Hepatocyte (in vitro differentiated cells): ENCODE data around the gene MAPK1. TPM values are rescaled to one million over a fixed set of nuclear protein-coding genes. Genes with fewer than 3 reads are reported as not detected.
"Not testable (repeated sequence)": the region's sequence is repeated elsewhere in the genome, so short reads cannot be mapped to it uniquely, and the experiment has no call there.

Source experiments
- DNase-seq: peaks from one replicate; pipeline ENCODE4 v3.0.0-alpha.2; 2016; ENCODE audit warnings: low spot score
- H2AFZ ChIP-seq: fragments of 200-600 bp; sonication (generic); 2 replicates; pipeline ENCODE4 v1.6.0; 2016; ENCODE audit warnings: antibody characterized with exemption, mild to moderate bottlenecking
- H3K27ac ChIP-seq: fragments of 200-600 bp; sonication (generic); 2 replicates; pipeline ENCODE4 v1.5.1; 2016; ENCODE audit warnings: mild to moderate bottlenecking
- H3K27me3 ChIP-seq: fragments of 200-600 bp; sonication (generic); 2 replicates; pipeline ENCODE4 v1.6.1; 2016
- H3K36me3 ChIP-seq: fragments of 200-600 bp; sonication (generic); replicated peaks from 2 replicates; pipeline ENCODE4 v1.5.1; 2016; ENCODE audit warnings: low read depth; ENCODE audit not compliant: insufficient read depth
- H3K4me1 ChIP-seq: fragments of 200-600 bp; sonication (generic); 2 replicates; pipeline ENCODE4 v1.5.1; 2016; ENCODE audit warnings: mild to moderate bottlenecking, moderate library complexity; ENCODE audit not compliant: insufficient read depth
- H3K4me2 ChIP-seq: fragments of 200-600 bp; sonication (generic); 2 replicates; pipeline ENCODE4 v1.6.0; 2016
- H3K4me3 ChIP-seq: fragments of 200-600 bp; sonication (generic); 2 replicates; pipeline ENCODE4 v1.5.1; 2016; ENCODE audit warnings: mild to moderate bottlenecking
- H3K79me2 ChIP-seq: fragments of 200-600 bp; sonication (generic); 2 replicates; pipeline ENCODE4 v1.6.0; 2017; ENCODE audit warnings: mild to moderate bottlenecking
- H3K9me2 ChIP-seq: fragments of 200-600 bp; sonication (generic); replicated peaks from 2 replicates; pipeline ENCODE4 v1.6.0; 2017; ENCODE audit warnings: mild to moderate bottlenecking; ENCODE audit not compliant: insufficient read depth
- H3K9me3 ChIP-seq: fragments of 200-600 bp; sonication (generic); 2 replicates; pipeline ENCODE4 v1.5.1; 2016; ENCODE audit warnings: low read depth, mild to moderate bottlenecking
- H4K20me1 ChIP-seq: fragments of 200-600 bp; sonication (generic); 2 replicates; pipeline ENCODE4 v1.6.0; 2016; ENCODE audit warnings: mild to moderate bottlenecking; ENCODE audit not compliant: insufficient read depth, poor library complexity, severe bottlenecking
- CTCF ChIP-seq: fragments of 200-600 bp; sonication (generic); IDR thresholded peaks from 2 replicates; pipeline ENCODE4 v1.5.1; 2016; ENCODE audit warnings: antibody characterized with exemption, mild to moderate bottlenecking; ENCODE audit not compliant: poor library complexity
- EZH2 ChIP-seq: fragments of 200-600 bp; sonication (generic); IDR thresholded peaks from 2 replicates; pipeline ENCODE4 v1.6.1; 2016; ENCODE audit warnings: antibody characterized with exemption, mild to moderate bottlenecking, borderline replicate concordance
- EZH2phosphoT487 ChIP-seq: fragments of 200-600 bp; sonication (generic); IDR thresholded peaks from one replicate; pipeline ENCODE4 v1.6.1; 2018; ENCODE audit warnings: antibody characterized with exemption, mild to moderate bottlenecking, low read depth, moderate library complexity; ENCODE audit not compliant: unreplicated experiment, severe bottlenecking
- WGBS: methylation state at CpG from one replicate; pipeline ENCODE4 v1.1.6; 2016; ENCODE audit warnings: low lambda C conversion rate; ENCODE audit errors: missing lambda C conversion rate; 5-methylcytosine and 5-hydroxymethylcytosine counted together
- polyA plus RNA-seq: library from polyadenylated mRNA; unstranded; fragments of >200 nt; fragmentation: Nextera tagmentation; extraction: Ambion mirVana; gene quantifications from 2 replicates; pipeline ENCODE4 v1.2.1, GENCODE V29; 2016
- total RNA-seq: library from RNA; depleted of rRNA; stranded (reverse); fragments of >200 nt; gene quantifications from 2 replicates; pipeline ENCODE4 v1.2.3, GENCODE V29; 2014

Gene MAPK1
- total and polyA plus RNA-seq, 2 experiments from 2014 or later: 52.2 to 74.5 TPM

- DNase-seq: no peak
- H3K27ac ChIP-seq: no peak overlapping the region
- H3K4me1 ChIP-seq: peaks cover 14% of the 10 kb centered on the region
- H3K36me3 ChIP-seq: no peaks in the 10 kb centered on the region
- no peak for TF ChIP-seq CTCF
- TF ChIP-seq EZH2: no peak
- TF ChIP-seq EZH2phosphoT487: no peak
- no peaks in the 10 kb centered on the region for H3K9me2 ChIP-seq
- H3K4me2 ChIP-seq: no peak overlapping the region
- no peaks in the 10 kb centered on the region for H3K9me3 ChIP-seq
- no peaks in the 10 kb centered on the region for H3K79me2 ChIP-seq
- H4K20me1 ChIP-seq: no peaks in the 10 kb centered on the region
- WGBS: 88% methylated on average over 14 of the region's 14 CpGs
- H2AFZ ChIP-seq: no peak overlapping the region
- no peaks in the 10 kb centered on the region for H3K27me3 ChIP-seq
- H3K4me3 ChIP-seq: no peak overlapping the region
These were observed 113.9 kb downstream of the MAPK1 start for GRCh38 chr22:21753374-21754111.

GRCh38 chr22:21752276-21752675 lies 115.2 kb downstream of the MAPK1 start:
- Histone ChIP-seq H2AFZ (no peak overlapping the region), H3K27ac (no peak overlapping the region), H3K9me2 (no peaks in the 10 kb centered on the region), H3K27me3 (no peaks in the 10 kb centered on the region), H3K36me3 (no peaks in the 10 kb centered on the region), H3K79me2 (no peaks in the 10 kb centered on the region), H4K20me1 (no peaks in the 10 kb centered on the region), H3K4me3 (no peak overlapping the region), H3K4me1 (peaks cover 14% of the 10 kb centered on the region), H3K9me3 (no peaks in the 10 kb centered on the region), H3K4me2 (no peak overlapping the region)
- 83% methylated on average over 4 of the region's 4 CpGs for WGBS
- DNase-seq: no peak
- TF ChIP-seq EZH2phosphoT487: no peak

DNA sequence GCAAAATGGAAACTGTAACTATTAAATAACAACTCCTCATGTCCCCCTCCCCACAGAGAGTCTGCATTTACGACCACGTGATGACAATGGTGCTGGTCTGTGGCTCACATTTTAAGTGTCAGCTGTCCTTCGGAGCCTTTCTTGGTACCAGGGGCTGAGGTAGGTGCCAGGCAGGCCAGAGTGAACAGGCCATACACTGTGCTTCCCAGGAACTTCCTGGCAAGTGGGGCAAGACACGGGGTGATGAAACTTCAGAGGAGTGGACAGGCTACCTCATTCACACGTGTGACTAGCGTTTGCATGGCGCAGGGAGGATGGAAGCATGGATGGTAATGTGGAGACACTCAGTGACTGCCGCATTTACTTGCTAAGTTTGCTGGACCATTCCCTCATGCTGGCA lies 121.5 kb downstream of the MAPK1 start:
- no peaks in the 10 kb centered on the region for H3K79me2 ChIP-seq
- H2AFZ ChIP-seq: no peak overlapping the region
- H3K9me3 ChIP-seq: no peaks in the 10 kb centered on the region
- H3K27me3 ChIP-seq: no peaks in the 10 kb centered on the region
- H4K20me1 ChIP-seq: no peaks in the 10 kb centered on the region
- H3K36me3 ChIP-seq: no peaks in the 10 kb centered on the region
- WGBS: 85% methylated on average over 8 of the region's 8 CpGs
- H3K4me1 ChIP-seq: no peaks in the 10 kb centered on the region
- H3K27ac ChIP-seq: no peak overlapping the region
- DNase-seq: no peak
- H3K4me3 ChIP-seq: no peak overlapping the region
- TF ChIP-seq EZH2 (no peak), CTCF (no peak), EZH2phosphoT487 (no peak)
- H3K9me2 ChIP-seq: no peaks in the 10 kb centered on the region
- no peak overlapping the region for H3K4me2 ChIP-seq

GRCh38 chr22:21744917-21745316 lies 122.5 kb downstream of the MAPK1 start:
- not testable (repeated sequence) for H3K36me3 ChIP-seq, H3K4me3 ChIP-seq, H2AFZ ChIP-seq, H3K27me3 ChIP-seq, H3K27ac ChIP-seq, H3K9me3 ChIP-seq, H3K4me2 ChIP-seq, H3K9me2 ChIP-seq, DNase-seq, H3K79me2 ChIP-seq, H3K4me1 ChIP-seq, H4K20me1 ChIP-seq
- WGBS: 95% methylated on average over 6 of the region's 6 CpGs
